ENCODE results near the gene ALG2.

GRCh38 chr9:99197124-99197630 lies 24.6 kb downstream of the ALG2 start:
- TF ChIP-seq MAZ (IDR thresholded peaks at IDR 0.05; ENCODE audit: borderline replicate concordance, low read depth, low read length), result no peak
- no peak for TF ChIP-seq CTCF (conservative IDR thresholded peaks at IDR 0.05; ENCODE audit: low read depth, low read length)
- no peak for TF ChIP-seq POLR2A (IDR thresholded peaks at IDR 0.05; ENCODE audit: low read depth, low read length)
- TF ChIP-seq SMC3 (IDR thresholded peaks at IDR 0.05; ENCODE audit: low read depth, low read length), result no peak
- TF ChIP-seq USF2 (IDR thresholded peaks at IDR 0.05; ENCODE audit: low read depth, low read length), result no peak
- no peak for TF ChIP-seq CEBPB (IDR thresholded peaks at IDR 0.05; ENCODE audit: low read depth, low read length)
- no peak for TF ChIP-seq MAFK (IDR thresholded peaks at IDR 0.05; ENCODE audit: low read depth, low read length)
- no peak for TF ChIP-seq CHD1 (IDR thresholded peaks at IDR 0.05; ENCODE audit: low read depth, low read length)
- TF ChIP-seq RAD21 (IDR thresholded peaks at IDR 0.05; ENCODE audit: low read length), result no peak
- TF ChIP-seq MXI1 (IDR thresholded peaks at IDR 0.05; ENCODE audit: borderline replicate concordance, low read depth, low read length), result no peak
